H54 (cell line): ENCODE data around the gene COL21A1.

Source experiments
- DNase-seq: peaks from one replicate; pipeline ENCODE4 v3.0.0; 2011; ENCODE audit warnings: low spot score, mixed read lengths; ENCODE audit not compliant: insufficient read length
- FAIRE-seq: peaks from 3 replicates; lab custom pipeline; 2011; peaks lifted over from hg19 to GRCh38; lab: Jason Lieb, UNC
- POLR2A ChIP-seq: IDR thresholded peaks from 2 replicates; pipeline ENCODE4 v1.6.1; 2011; ENCODE audit warnings: low read depth, mild to moderate bottlenecking, low read length

COL21A1 gene

GRCh38 chr6:56238352-56238751 is 9.0 kb downstream of the COL21A1 start:
- DNase-seq (no peak), FAIRE-seq (no peak)
- no peak for TF ChIP-seq POLR2A

- TF ChIP-seq POLR2A: no peak
- DNase-seq: no peak
- peak; percentile 94 for FAIRE-seq
These were observed 12.1 kb downstream of the COL21A1 start for GRCh38 chr6:56235245-56235644.

- no peak for TF ChIP-seq POLR2A
- FAIRE-seq: peak; percentile 11
These were observed 14.9 kb downstream of the COL21A1 start for GRCh38 chr6:56232436-56232835.

GRCh38 chr6:56231827-56232226 is 15.6 kb downstream of the COL21A1 start:
- DNase-seq (no peak), FAIRE-seq (peak; percentile 36)
- no peak for TF ChIP-seq POLR2A

More at GRCh38 chr6:56232436-56232835, 14.9 kb downstream of the COL21A1 start:
- DNase-seq: no peak

GRCh38 chr6:56230976-56231566 is 16.3 kb downstream of the COL21A1 start:
- DNase-seq (no peak), FAIRE-seq (peak; percentile 91)
- TF ChIP-seq POLR2A: no peak

GRCh38 chr6:56227071-56227879 is 20.1 kb downstream of the COL21A1 start:
- peak; percentile 27 for FAIRE-seq
- no peak for TF ChIP-seq POLR2A

GRCh38 chr6:56223995-56224394 is 23.4 kb downstream of the COL21A1 start:
- FAIRE-seq (peak; percentile 97), DNase-seq (no peak)
- no peak for TF ChIP-seq POLR2A

More at GRCh38 chr6:56227071-56227879, 20.1 kb downstream of the COL21A1 start:
- no peak for DNase-seq

GRCh38 chr6:56222499-56222898 is 24.9 kb downstream of the COL21A1 start:
- TF ChIP-seq POLR2A: no peak
- DNase-seq (no peak), FAIRE-seq (peak; percentile 11)

GRCh38 chr6:56220078-56220477 is 27.3 kb downstream of the COL21A1 start:
- DNase-seq (no peak), FAIRE-seq (peak; percentile 38)
- TF ChIP-seq POLR2A: no peak

- no peak for TF ChIP-seq POLR2A
- no peak for DNase-seq
- FAIRE-seq: peak; percentile 61
These were observed 32.7 kb downstream of the COL21A1 start for GRCh38 chr6:56214703-56215101.

GRCh38 chr6:56214041-56214702 is 33.2 kb downstream of the COL21A1 start:
- FAIRE-seq: no peak
- TF ChIP-seq POLR2A: no peak
- DNase-seq: no peak

GRCh38 chr6:56211724-56212123 is 35.7 kb downstream of the COL21A1 start:
- TF ChIP-seq POLR2A: no peak
- FAIRE-seq (no peak), DNase-seq (no peak)

- no peak for FAIRE-seq
- no peak for TF ChIP-seq POLR2A
- no peak for DNase-seq
These were observed 43.2 kb downstream of the COL21A1 start for GRCh38 chr6:56204134-56204533.

GRCh38 chr6:56199956-56200355 is 47.4 kb downstream of the COL21A1 start:
- no peak for DNase-seq
- peak; percentile 94 for FAIRE-seq
- TF ChIP-seq POLR2A: no peak
